ENCODE measurements around the gene ANO3.

ANO3 gene

GRCh38 chr11:26554455-26554854, 222.5 kb downstream of the ANO3 start:
- Histone ChIP-seq H3K36me3 (no peaks in the 10 kb centered on the region), H3K4me3 (ENCODE audit: low read depth in 1 of 2, low read length in 1 of 2) (no peak overlapping the region), H3K27ac (no peak overlapping the region), H3K27me3 (no peaks in the 10 kb centered on the region), H3K9me3 (no peaks in the 10 kb centered on the region), H3K4me1 (ENCODE audit: control insufficient read depth in 1 of 2, insufficient read depth in 1 of 2, low read depth in 1 of 2, low read length in 1 of 2) (no peaks in the 10 kb centered on the region)
- TF ChIP-seq CTCF (IDR thresholded peaks at IDR 0.05) = no peak

GRCh38 chr11:26556582-26556981, 224.7 kb downstream of the ANO3 start:
- Histone ChIP-seq H3K4me3 (ENCODE audit: low read depth in 1 of 2, low read length in 1 of 2) (no peak overlapping the region), H3K27me3 (no peaks in the 10 kb centered on the region), H3K9me3 (no peaks in the 10 kb centered on the region), H3K27ac (no peak overlapping the region), H3K36me3 (no peaks in the 10 kb centered on the region), H3K4me1 (ENCODE audit: control insufficient read depth in 1 of 2, insufficient read depth in 1 of 2, low read depth in 1 of 2, low read length in 1 of 2) (no peaks in the 10 kb centered on the region)
- no peak for TF ChIP-seq CTCF (IDR thresholded peaks at IDR 0.05)

GRCh38 chr11:26557666-26558065, 225.7 kb downstream of the ANO3 start:
- no peaks in the 10 kb centered on the region for H3K4me1 ChIP-seq (ENCODE audit: control insufficient read depth in 1 of 2, insufficient read depth in 1 of 2, low read depth in 1 of 2, low read length in 1 of 2)
- TF ChIP-seq CTCF (IDR thresholded peaks at IDR 0.05) = no peak
- no peaks in the 10 kb centered on the region for H3K9me3 ChIP-seq
- no peak overlapping the region for H3K4me3 ChIP-seq (ENCODE audit: low read depth in 1 of 2, low read length in 1 of 2)
- no peaks in the 10 kb centered on the region for H3K36me3 ChIP-seq
- no peaks in the 10 kb centered on the region for H3K27me3 ChIP-seq
- H3K27ac ChIP-seq = no peak overlapping the region

- Histone ChIP-seq H3K27me3 (no peaks in the 10 kb centered on the region), H3K36me3 (no peaks in the 10 kb centered on the region), H3K27ac (no peak overlapping the region), H3K4me1 (ENCODE audit: control insufficient read depth in 1 of 2, insufficient read depth in 1 of 2, low read depth in 1 of 2, low read length in 1 of 2) (no peaks in the 10 kb centered on the region), H3K9me3 (no peaks in the 10 kb centered on the region), H3K4me3 (ENCODE audit: low read depth in 1 of 2, low read length in 1 of 2) (no peak overlapping the region)
- TF ChIP-seq CTCF (IDR thresholded peaks at IDR 0.05) = no peak
Measured at GRCh38 chr11:26558190-26558589, 226.3 kb downstream of the ANO3 start.

- no peak for TF ChIP-seq CTCF (IDR thresholded peaks at IDR 0.05)
- Histone ChIP-seq H3K27me3 (no peaks in the 10 kb centered on the region), H3K36me3 (no peaks in the 10 kb centered on the region), H3K27ac (no peak overlapping the region), H3K4me3 (ENCODE audit: low read depth in 1 of 2, low read length in 1 of 2) (no peak overlapping the region), H3K9me3 (no peaks in the 10 kb centered on the region), H3K4me1 (ENCODE audit: control insufficient read depth in 1 of 2, insufficient read depth in 1 of 2, low read depth in 1 of 2, low read length in 1 of 2) (no peaks in the 10 kb centered on the region)
Measured at GRCh38 chr11:26569646-26570045, 237.7 kb downstream of the ANO3 start.

Measured in neutrophil (primary cell).